GF-D8 (cell line): Measurements from ENCODE around the gene TRAPPC2L.
A peak's percentile ranks its signal among the peaks of the same experiment; 100 is the strongest.
"Not testable (repeated sequence)": the region's sequence is repeated elsewhere in the genome, so short reads cannot be mapped to it uniquely, and the experiment has no call there.

Experiments used
- DNase-seq: peaks from one replicate; lab custom pipeline; 2025; lab: John Stamatoyannopoulos, UW

The TRAPPC2L gene

GRCh38 chr16:88818575-88818874 is 38.4 kb upstream of the TRAPPC2L start:
- no peak for DNase-seq

GRCh38 chr16:88819126-88819525 is 37.8 kb upstream of the TRAPPC2L start:
- no peak for DNase-seq

GRCh38 chr16:88820385-88821025 is 36.4 kb upstream of the TRAPPC2L start:
- DNase-seq = no peak

DNA sequence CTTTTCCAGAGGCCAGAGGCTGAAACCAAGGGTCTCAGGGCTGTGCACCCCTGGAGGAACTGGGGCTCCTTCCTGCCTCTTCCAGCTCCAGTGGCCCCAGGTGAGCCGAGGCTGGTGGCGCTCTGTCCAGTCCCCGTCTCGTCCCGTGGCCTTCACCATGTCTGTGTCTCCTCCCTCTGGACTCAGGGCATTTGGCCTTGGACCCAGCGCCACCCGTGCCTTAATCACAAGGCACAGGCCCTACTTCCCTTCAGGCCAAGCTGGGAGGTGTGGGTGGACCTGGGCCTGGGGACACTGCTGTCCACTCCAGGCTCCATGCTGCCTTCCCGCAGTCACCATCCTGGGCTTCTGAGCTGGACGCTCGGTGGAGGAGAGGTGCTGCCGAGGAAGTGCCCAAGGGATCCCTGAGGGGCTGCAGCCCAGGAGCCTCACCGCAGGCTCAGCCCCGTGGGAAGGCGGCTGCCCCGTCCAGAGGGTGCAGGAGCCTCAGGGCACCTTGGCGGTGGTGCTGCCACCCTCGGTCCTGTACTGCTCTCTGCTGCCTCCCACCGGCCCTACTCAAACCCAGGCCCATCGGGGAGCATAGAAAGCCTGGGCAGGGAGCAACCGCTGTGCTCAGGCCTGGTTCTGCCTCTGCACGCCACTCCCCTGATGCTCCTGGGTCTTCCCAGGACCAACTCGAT is 35.6 kb upstream of the TRAPPC2L start:
- no peak for DNase-seq

GRCh38 chr16:88822281-88823040 is 34.5 kb upstream of the TRAPPC2L start:
- DNase-seq = no peak

- not testable (repeated sequence) for DNase-seq
Measured at GRCh38 chr16:88823646-88824045, 33.3 kb upstream of the TRAPPC2L start.

GRCh38 chr16:88824256-88825077 is 32.5 kb upstream of the TRAPPC2L start:
- DNase-seq = no peak

GRCh38 chr16:88825146-88825545 is 31.8 kb upstream of the TRAPPC2L start:
- no peak for DNase-seq

DNA sequence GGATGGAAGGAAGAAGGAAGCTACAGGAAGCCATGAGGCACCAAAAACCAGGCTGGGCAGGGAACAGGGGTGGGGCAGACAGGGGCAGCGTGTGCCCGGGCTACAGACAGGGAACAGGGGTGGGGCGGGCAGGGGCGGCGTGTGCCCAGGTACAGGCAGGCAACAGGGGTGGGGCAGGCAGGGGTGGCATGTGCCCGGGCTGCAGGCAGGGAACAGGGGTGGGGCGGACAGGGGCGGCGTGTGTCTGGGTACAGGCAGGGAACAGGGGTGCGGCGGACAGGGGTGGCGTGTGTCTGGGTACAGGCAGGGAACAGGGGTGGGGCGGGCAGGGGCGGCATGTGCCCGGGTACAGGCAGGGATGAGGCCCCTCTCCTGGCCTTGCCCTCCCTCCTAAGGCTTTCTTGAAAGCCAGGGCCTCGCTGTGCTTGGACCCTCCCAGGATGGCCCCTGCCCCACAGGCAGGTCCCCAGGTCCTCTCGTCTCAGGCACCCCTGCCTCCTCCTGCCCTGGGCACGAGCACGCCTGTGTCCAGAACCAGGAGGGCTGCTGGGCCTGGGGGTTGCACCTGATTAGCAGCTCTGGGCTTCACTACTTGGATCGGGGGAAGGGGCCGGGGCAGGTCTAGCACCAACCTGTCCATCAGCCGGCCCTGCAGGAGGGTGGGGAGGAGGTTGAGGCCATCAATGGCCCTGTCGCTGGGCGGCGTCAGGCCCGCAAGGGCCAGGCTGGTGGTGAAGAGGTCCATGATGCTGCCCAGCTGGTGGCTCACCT is 30.7 kb upstream of the TRAPPC2L start:
- DNase-seq = no peak

DNA sequence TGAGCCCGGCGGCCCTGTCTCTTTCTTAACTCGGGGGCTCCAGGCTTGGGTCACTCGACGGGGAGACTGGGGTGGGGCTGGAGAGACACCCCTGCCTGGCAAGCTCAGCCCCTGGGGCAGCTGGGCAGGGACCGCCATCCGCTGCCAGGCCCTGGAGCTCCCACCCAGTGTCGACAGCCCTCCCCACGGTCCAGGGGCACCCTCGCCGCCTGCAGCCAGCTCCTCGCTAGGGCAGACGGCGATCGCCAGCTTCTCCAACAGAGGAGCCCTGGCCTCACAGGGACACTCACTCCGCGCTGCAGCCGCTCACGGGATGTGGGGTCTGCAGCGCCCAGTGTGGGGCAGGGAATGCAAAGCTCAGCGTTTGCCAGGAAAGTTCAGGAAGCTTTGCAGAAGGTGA is 29.2 kb upstream of the TRAPPC2L start:
- no peak for DNase-seq

DNA sequence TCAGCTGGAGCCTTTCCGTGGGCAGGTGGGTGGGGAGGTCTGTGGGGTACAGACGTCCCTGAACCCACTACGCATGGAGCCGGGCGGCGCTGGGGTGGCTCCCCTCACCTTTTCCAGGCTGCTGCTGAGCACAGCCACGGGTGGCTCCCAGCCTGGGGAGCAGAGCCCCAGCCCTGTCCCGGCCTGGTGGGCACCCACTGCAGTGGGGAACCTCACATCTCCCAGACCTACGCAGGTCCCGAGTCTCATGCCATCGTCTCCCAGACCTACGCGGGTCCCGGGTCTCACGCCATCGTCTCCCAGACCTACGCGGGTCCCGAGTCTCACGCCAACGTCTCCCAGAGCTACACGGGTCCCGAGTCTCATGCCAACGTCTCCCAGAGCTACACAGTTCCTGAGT is 28.2 kb upstream of the TRAPPC2L start:
- DNase-seq = no peak

DNA sequence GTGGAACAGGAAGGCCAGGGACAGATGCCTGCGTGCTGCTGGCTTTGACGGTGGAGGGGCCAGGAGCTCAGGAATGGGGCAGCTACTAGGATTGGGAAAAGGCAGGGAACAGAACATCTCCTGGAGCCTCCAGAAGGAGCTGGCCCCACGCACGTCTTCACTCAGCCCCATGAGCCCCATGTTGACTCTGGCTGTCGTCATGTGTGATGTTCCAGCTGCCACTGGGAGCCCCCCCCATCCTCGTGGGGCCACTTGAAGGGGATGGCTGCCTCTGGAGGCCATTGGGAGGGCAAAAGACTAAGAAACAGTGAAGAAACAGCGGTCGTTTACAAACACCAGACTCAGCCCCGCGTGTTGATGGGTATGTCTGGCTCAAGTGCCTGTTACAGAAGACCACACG is 26.7 kb upstream of the TRAPPC2L start:
- DNase-seq = no peak

DNA sequence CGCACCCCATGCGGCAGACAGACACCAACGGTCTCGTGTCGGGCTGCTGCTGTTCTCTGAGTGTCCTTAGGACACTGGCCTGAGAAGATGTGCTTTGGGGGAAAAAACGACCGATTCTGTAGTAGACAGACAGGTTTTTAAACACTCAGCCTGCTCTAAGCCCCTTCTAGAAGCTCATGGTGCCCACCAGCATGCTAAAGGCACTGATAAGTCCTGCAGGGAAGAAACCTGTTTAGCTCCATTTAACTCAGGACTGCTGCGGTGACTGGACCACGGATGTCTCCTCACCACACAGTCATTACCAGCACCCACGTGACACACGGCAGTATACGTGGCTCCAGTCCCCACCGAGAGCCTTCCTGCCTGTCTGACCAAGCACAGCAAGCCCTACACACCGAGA is 26.1 kb upstream of the TRAPPC2L start:
- DNase-seq = no peak

DNA sequence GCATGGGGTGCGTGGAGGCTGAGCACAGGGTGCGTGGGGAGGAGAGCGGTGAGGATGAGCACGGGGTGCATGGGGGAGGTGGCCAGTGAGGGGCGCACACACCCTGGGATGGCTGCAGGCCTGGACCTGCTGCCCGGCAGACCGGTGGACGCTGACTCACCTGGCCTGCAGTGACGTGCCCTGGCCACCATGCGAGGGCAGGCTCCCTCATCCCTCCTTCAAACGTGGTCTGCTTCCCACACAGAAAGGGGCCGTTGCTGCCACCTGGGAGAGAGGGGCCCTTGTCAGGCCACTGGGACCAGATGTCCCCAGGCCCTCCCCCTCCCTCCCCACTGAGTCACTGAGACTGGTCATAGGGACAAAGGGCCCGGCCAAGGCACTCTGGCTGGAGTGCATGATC is 25.1 kb upstream of the TRAPPC2L start:
- no peak for DNase-seq

GRCh38 chr16:88833086-88833485 is 23.8 kb upstream of the TRAPPC2L start:
- DNase-seq = no peak

GRCh38 chr16:88834670-88835069 is 22.3 kb upstream of the TRAPPC2L start:
- no peak for DNase-seq

GRCh38 chr16:88835383-88835782 is 21.5 kb upstream of the TRAPPC2L start:
- DNase-seq = no peak

- DNase-seq = no peak
Measured at GRCh38 chr16:88835818-88836217, 21.1 kb upstream of the TRAPPC2L start.

DNA sequence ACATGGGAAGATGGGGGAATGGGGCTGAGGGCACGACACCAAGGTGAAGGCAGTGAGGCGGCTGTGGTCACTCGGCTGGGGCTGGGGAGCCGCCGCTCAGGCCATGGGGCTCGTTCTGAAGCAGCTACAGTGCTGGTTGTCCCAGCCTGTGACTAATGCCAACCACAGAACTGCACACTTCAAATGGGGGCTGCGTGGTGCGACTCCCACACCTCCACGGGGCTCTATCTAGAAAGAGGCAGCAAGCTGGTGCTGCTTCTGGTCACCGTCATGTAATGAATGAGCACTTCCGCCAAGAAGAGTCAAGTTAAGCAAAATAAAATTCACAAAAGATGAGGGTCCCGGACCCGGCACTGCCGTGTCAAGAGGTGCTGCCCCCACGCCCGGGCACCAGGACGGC is 20.1 kb upstream of the TRAPPC2L start:
- DNase-seq = no peak

DNA sequence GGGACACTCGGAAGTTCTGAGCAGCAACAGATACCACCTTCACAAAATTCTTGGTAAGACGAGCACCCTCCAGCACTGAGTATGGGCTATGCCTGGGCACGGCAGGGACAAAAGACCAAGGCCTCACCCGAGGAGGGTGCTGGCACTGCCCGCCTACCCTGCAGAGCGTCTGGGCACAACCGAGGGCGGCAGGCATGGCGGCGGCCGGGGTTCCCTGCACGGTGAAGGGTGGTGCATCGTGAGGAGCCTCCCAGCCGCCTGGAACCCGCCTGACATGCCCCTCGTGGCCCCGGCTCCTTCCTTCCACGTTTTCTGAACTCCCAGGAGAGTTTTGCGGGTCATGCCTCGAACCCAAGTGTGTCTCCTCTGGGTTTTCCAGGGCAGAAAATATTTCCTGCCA is 19.1 kb upstream of the TRAPPC2L start:
- DNase-seq = no peak

DNA sequence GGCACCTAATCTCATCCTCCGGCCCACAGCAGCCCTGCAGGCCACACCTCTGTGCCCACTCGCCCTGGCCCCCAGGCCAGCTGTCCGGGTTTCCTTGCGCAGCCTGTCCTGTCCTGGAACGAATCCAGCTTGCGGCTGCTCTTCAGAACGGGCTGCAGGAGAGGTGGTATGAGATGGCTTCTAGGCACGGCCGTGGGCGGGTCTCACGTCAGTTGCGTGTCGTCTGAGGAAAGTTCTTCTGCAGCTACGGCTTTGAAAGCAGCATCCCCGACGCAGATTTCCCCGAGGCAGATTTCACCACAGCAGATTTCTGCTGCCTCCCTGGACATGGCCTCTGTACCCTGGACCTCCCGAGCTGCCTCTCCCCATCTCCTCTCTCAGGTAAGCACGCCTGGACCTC is 18.4 kb upstream of the TRAPPC2L start:
- no peak for DNase-seq

- peak; percentile 59 for DNase-seq
Measured at GRCh38 chr16:88839026-88839529, 17.8 kb upstream of the TRAPPC2L start.
